GM23338 (cell line): ENCODE results near the gene MAGOH. TPM values are rescaled to one million over a fixed set of nuclear protein-coding genes. Genes with fewer than 3 reads are reported as not detected.
A peak's percentile ranks its signal among the peaks of the same experiment; 100 is the strongest.

Experiments used
- ATAC-seq: fragments of 200-7000 bp; cut with Tn5 transposase; 3 replicates; pipeline ENCODE4 v1.9.1; 2020
- DNase-seq: peaks from one replicate; pipeline ENCODE4 v3.0.0-alpha.2; 2015; ENCODE audit warnings: low spot score
- H2AFZ ChIP-seq: fragments of 200-600 bp; sonication (generic); 2 replicates; pipeline ENCODE4 v1.8.0; 2016; ENCODE audit warnings: antibody characterized with exemption, mild to moderate bottlenecking, moderate library complexity
- H3F3A ChIP-seq: fragments of 200-600 bp; sonication (generic); replicated peaks from 2 replicates; pipeline ENCODE4 v1.8.0; 2017; ENCODE audit warnings: antibody characterized with exemption, mixed run types, low read depth
- H3K27ac ChIP-seq: fragments of 200-600 bp; sonication (generic); 2 replicates; pipeline ENCODE4 v1.6.1; 2016; ENCODE audit warnings: low read depth
- H3K27me3 ChIP-seq: fragments of 200-600 bp; sonication (generic); 2 replicates; pipeline ENCODE4 v1.8.0; 2016; ENCODE audit warnings: mild to moderate bottlenecking, mixed run types, moderate library complexity; ENCODE audit not compliant: insufficient read depth
- H3K36me3 ChIP-seq: fragments of 200-600 bp; sonication (generic); 2 replicates; pipeline ENCODE4 v1.8.0; 2016; ENCODE audit warnings: mild to moderate bottlenecking; ENCODE audit not compliant: insufficient read depth
- H3K4me1 ChIP-seq: fragments of 200-600 bp; sonication (generic); 2 replicates; pipeline ENCODE4 v1.8.0; 2016; ENCODE audit warnings: mild to moderate bottlenecking, moderate library complexity; ENCODE audit not compliant: insufficient read depth
- H3K4me2 ChIP-seq: fragments of 200-600 bp; sonication (generic); 2 replicates; pipeline ENCODE4 v1.7.1; 2017; ENCODE audit warnings: mixed run types
- H3K4me3 ChIP-seq: fragments of 200-600 bp; sonication (generic); 2 replicates; pipeline ENCODE4 v1.6.1; 2016; ENCODE audit warnings: mixed run types
- H3K79me2 ChIP-seq: fragments of 200-600 bp; sonication (generic); replicated peaks from 2 replicates; pipeline ENCODE4 v1.8.0; 2017; ENCODE audit warnings: mild to moderate bottlenecking; ENCODE audit not compliant: insufficient read depth
- H3K9me2 ChIP-seq: fragments of 200-600 bp; sonication (generic); 2 replicates; pipeline ENCODE4 v1.8.0; 2017; ENCODE audit not compliant: insufficient read depth
- H4K20me1 ChIP-seq: fragments of 200-600 bp; sonication (generic); replicated peaks from 2 replicates; pipeline ENCODE4 v1.8.0; 2017; ENCODE audit warnings: mild to moderate bottlenecking; ENCODE audit not compliant: insufficient read depth
- H3K27ac Mint-ChIP-seq: 2 replicates; pipeline ENCODE4 v1.8.0; 2020; ENCODE audit warnings: inconsistent platforms, mild to moderate bottlenecking, moderate library complexity, mixed read lengths
- H3K27me3 Mint-ChIP-seq: 3 replicates; pipeline ENCODE4 v1.8.0; 2022; ENCODE audit warnings: low read depth, mild to moderate bottlenecking, moderate library complexity, mixed read lengths, inconsistent platforms; ENCODE audit not compliant: insufficient read depth, poor library complexity
- H3K36me3 Mint-ChIP-seq: 3 replicates; pipeline ENCODE4 v1.8.0; 2021; ENCODE audit warnings: low read depth, mild to moderate bottlenecking, inconsistent platforms, moderate library complexity, mixed read lengths
- H3K4me1 Mint-ChIP-seq: 3 replicates; pipeline ENCODE4 v1.8.0; 2020; ENCODE audit warnings: mild to moderate bottlenecking, inconsistent platforms, mixed read lengths
- H3K4me3 Mint-ChIP-seq: 3 replicates; pipeline ENCODE4 v1.8.0; 2021; ENCODE audit warnings: moderate library complexity, mild to moderate bottlenecking, inconsistent platforms, mixed read lengths
- H3K9me3 Mint-ChIP-seq: 3 replicates; pipeline ENCODE4 v1.8.0; 2020; ENCODE audit warnings: moderate library complexity, mild to moderate bottlenecking, inconsistent platforms, mixed read lengths
- CTCF ChIP-seq, 2 experiments: fragments of 200-600 bp in 1 of 2; sonication (generic) in 1 of 2; conservative IDR thresholded peaks; 2 replicates each; pipeline versions ENCODE4 v1.5.1 to v1.6.1; 2016 to 2017; ENCODE audit warnings: antibody characterized with exemption in 2 of 2, low read depth in 2 of 2, mild to moderate bottlenecking in 2 of 2, moderate library complexity in 1 of 2
- EZH2 ChIP-seq: fragments of 200-600 bp; sonication (generic); IDR thresholded peaks from one replicate; pipeline ENCODE4 v1.8.0; 2017; ENCODE audit warnings: antibody characterized with exemption, mild to moderate bottlenecking, low read depth; ENCODE audit not compliant: unreplicated experiment
- ZNF114 ChIP-seq: fragments of 250-450 bp; sonication (Bioruptor Pico); IDR thresholded peaks from 2 replicates; pipeline ENCODE4 v1.5.0; 2020; ENCODE audit warnings: mild to moderate bottlenecking, moderate library complexity
- ZNF462 ChIP-seq: fragments of 250-450 bp; sonication (Bioruptor Pico); IDR thresholded peaks from 2 replicates; pipeline ENCODE4 v1.5.0; 2020; ENCODE audit warnings: mild to moderate bottlenecking, moderate library complexity
- polyA plus RNA-seq: library from polyadenylated mRNA; unstranded; fragments of >200 nt; fragmentation: Nextera tagmentation; extraction: Ambion mirVana; gene quantifications from 2 replicates; pipeline ENCODE4 v1.2.1, GENCODE V29; 2016
- total RNA-seq: library from RNA; depleted of rRNA; stranded (reverse); fragments of >200 nt; shearing (Covaris generic); gene quantifications from 2 replicates; pipeline ENCODE4 v1.2.3, GENCODE V29; 2014

The MAGOH gene
- total and polyA plus RNA-seq, 2 experiments from 2014 or later = 79.3 to 185 TPM

DNA sequence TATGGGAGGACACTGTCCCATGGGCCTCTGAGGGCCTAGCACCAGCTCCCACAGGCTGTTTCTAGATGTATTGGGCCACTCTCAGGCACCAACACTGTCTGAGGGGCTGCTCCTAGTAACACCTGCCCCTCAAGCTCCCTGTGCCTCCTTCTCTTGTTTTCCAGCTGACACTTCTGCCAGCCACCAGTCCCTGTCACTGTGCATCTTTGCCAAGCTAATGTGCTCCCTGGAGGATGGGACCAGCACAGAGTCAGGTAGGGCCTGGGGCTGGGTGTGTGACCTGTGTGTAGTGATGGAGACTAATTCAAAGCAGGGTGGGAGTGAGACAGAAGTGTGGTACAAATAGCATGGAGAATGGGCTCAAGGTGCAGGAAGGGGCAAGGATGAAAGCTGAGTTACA, 29.4 kb upstream of the MAGOH start (continued):
- no peak for TF ChIP-seq ZNF462 (CRISPR knock-in tag)
- TF ChIP-seq EZH2 = no peak

DNA sequence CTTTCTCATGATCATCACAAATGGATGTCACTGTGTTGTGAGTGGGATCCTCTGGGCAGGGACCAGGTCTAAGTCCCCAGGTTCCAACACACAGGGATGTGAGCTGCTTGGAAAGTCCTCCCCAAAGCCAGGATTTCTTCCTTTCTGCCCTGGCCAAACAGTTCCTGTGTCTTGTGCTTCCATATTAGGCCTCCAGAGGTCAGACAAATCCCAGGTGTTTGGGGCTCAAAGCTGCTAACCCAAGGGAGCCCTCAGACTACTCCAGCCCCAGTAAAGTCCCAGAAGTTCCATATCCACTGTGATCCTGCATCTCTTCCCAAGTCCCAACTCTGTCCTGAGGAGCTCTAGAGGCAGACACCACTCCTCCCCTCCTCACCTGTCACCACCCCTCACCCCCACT, 27.7 kb upstream of the MAGOH start:
- H3K27ac ChIP-seq = no peak overlapping the region
- no peaks in the 10 kb centered on the region for H3K9me2 ChIP-seq
- no peak overlapping the region for H3K4me3 ChIP-seq
- Mint-ChIP-seq H3K36me3 (peaks cover 92% of the 10 kb centered on the region), H3K4me3 (no peak overlapping the region), H3K4me1 (no peaks in the 10 kb centered on the region), H3K27ac (no peak overlapping the region), H3K9me3 (no peaks in the 10 kb centered on the region), H3K27me3 (no peaks in the 10 kb centered on the region)
- H3K4me1 ChIP-seq = no peaks in the 10 kb centered on the region
- TF ChIP-seq ZNF114 (CRISPR knock-in tag) = no peak
- TF ChIP-seq CTCF (conservative IDR thresholded peaks at IDR 0.05; ENCODE audit: low read depth in 2 of 2) = peak; percentile 28 to 61; a peak in 3 of 4 replicates
- DNase-seq (peak; percentile 47), ATAC-seq (peak; percentile 75)
- no peaks in the 10 kb centered on the region for H3K79me2 ChIP-seq
- H3K4me2 ChIP-seq = no peak overlapping the region
- peaks cover 11% of the 10 kb centered on the region for H4K20me1 ChIP-seq
- no peaks in the 10 kb centered on the region for H3K27me3 ChIP-seq
- H3K36me3 ChIP-seq = peaks cover 51% of the 10 kb centered on the region
- no peaks in the 10 kb centered on the region; the same call in 1 of the 2 replicates for H3F3A ChIP-seq
- H2AFZ ChIP-seq = no peak overlapping the region
